Right ventricle myocardium inferior (tissue), 1 donor: ENCODE results near the gene INHBE. TPM values are rescaled to one million over a fixed set of nuclear protein-coding genes. Genes with fewer than 3 reads are reported as not detected.

Source experiments
- ATAC-seq: fragments of 200-7000 bp; cut with Tn5 transposase; one replicate; pipeline ENCODE4 v1.9.1; 2020; ENCODE audit warnings: mild to moderate bottlenecking, moderate library complexity
- DNase-seq: peaks from one replicate; pipeline ENCODE4 v3.0.0; 2021; ENCODE audit errors: missing footprints
- intact Hi-C: fragments of 100-400 bp; cut with DNase I; formaldehyde crosslinking; loops from one replicate; pipeline ENCODE4 v1.11.0; 2022
- total RNA-seq: library from RNA; stranded (reverse); fragmentation: NEBNext Ultra II Directional; extraction: Animal tissue kit (Norgen Biotek cat#: 25700); gene quantifications from one replicate; pipeline ENCODE4 v1.2.1, GENCODE V29; 2021
- donor health status: DM: no; HTN: yes; CAD: no; lungs with severe emphysema.

INHBE gene
- total RNA-seq, 1 donor from 2014 or later, result not detected

- DNase-seq (no peak), ATAC-seq (no peak)
- intact Hi-C loops, result no loop called here
These were observed 14.4 kb downstream of the INHBE start for GRCh38 chr12:57469296-57470164.

- DNase-seq (no peak), ATAC-seq (no peak)
- intact Hi-C loops, result no loop called here
These were observed 15.3 kb downstream of the INHBE start for GRCh38 chr12:57470286-57470969.

GRCh38 chr12:57470970-57471656 lies 16.0 kb downstream of the INHBE start:
- intact Hi-C loops, result no loop called here
- ATAC-seq (no peak), DNase-seq (no peak)

- intact Hi-C loops, result no loop called here
- DNase-seq (no peak), ATAC-seq (no peak)
These were observed 16.6 kb downstream of the INHBE start for GRCh38 chr12:57471661-57472060.

- DNase-seq (no peak), ATAC-seq (no peak)
- intact Hi-C loops, result no loop called here
These were observed 17.3 kb downstream of the INHBE start for GRCh38 chr12:57472391-57472790.

- no peak for DNase-seq
- no peak for ATAC-seq
These were observed 18.3 kb downstream of the INHBE start for GRCh38 chr12:57473392-57473791.

GRCh38 chr12:57473886-57474285 lies 18.8 kb downstream of the INHBE start:
- DNase-seq, result no peak
- no peak for ATAC-seq
- intact Hi-C loops, result no loop called here

More at GRCh38 chr12:57473392-57473791, 18.3 kb downstream of the INHBE start:
- intact Hi-C loops, result no loop called here

- intact Hi-C loops, result no loop called here
- ATAC-seq, result no peak
- DNase-seq, result no peak
These were observed 19.3 kb downstream of the INHBE start for GRCh38 chr12:57474430-57474829.

GRCh38 chr12:57474862-57475261 lies 19.8 kb downstream of the INHBE start:
- intact Hi-C loops, result no loop called here
- ATAC-seq (no peak), DNase-seq (no peak)

- intact Hi-C loops, result no loop called here
These were observed 20.4 kb downstream of the INHBE start for GRCh38 chr12:57475271-57476161.

GRCh38 chr12:57476162-57476992 lies 21.3 kb downstream of the INHBE start:
- ATAC-seq, result peak; percentile 12
- intact Hi-C loops, result no loop called here
- peak; percentile 85 for DNase-seq

More at GRCh38 chr12:57475271-57476161, 20.4 kb downstream of the INHBE start:
- DNase-seq, result no peak
- no peak for ATAC-seq

- ATAC-seq, result no peak
- intact Hi-C loops, result no loop called here
- DNase-seq, result no peak
These were observed 22.0 kb downstream of the INHBE start for GRCh38 chr12:57476993-57477709.

- peak; percentile 40 for ATAC-seq
- intact Hi-C loops, result no loop called here
- DNase-seq, result no peak
These were observed 22.9 kb downstream of the INHBE start for GRCh38 chr12:57477710-57478681.

- DNase-seq, result no peak
- ATAC-seq, result no peak
- intact Hi-C loops, result no loop called here
These were observed 23.9 kb downstream of the INHBE start for GRCh38 chr12:57479043-57479375.

- ATAC-seq, result no peak
- intact Hi-C loops, result no loop called here
- no peak for DNase-seq
These were observed 24.4 kb downstream of the INHBE start, which contains the start of gene ARHGAP9 for GRCh38 chr12:57479376-57480115. Gene ARHGAP9 (minus strand): TSS chr12:57479866. CDS start chr12:57479406, 460 bp downstream.
